HEK293 (cell line): ENCODE results near the gene EEIG2.
A peak's percentile ranks its signal among the peaks of the same experiment; 100 is the strongest.

Source experiments
- CTCF ChIA-PET: fragments of 350-600 bp; formaldehyde crosslinking; extraction: SDS; loops from one replicate; lab custom pipeline; 2021; ENCODE audit warnings: antibody characterized with exemption; lab: Yijun Ruan, JAX
- POLR2A ChIA-PET: fragments of 300-600 bp; formaldehyde crosslinking; extraction: SDS; loops from one replicate; lab custom pipeline; 2020; ENCODE audit warnings: antibody characterized with exemption, inconsistent platforms; lab: Yijun Ruan, JAX
- H3K27ac ChIP-seq: fragments of 200-500 bp; sonication (Bioruptor generic); 2 replicates; pipeline ENCODE4 v1.5.1; 2014; ENCODE audit warnings: low read depth, low read length, control low read depth, inconsistent platforms; ENCODE audit errors: extremely low read depth
- H3K36me3 ChIP-seq, 2 experiments: fragments of 200-500 bp in 1 of 2; sonication (Bioruptor generic) in 1 of 2; 1 replicate in 1 of 2; 2 replicates in 1 of 2; pipeline ENCODE4 v1.5.1; 2014 to 2017; ENCODE audit warnings: inconsistent platforms in 2 of 2, low read length in 2 of 2; ENCODE audit not compliant: control insufficient read depth in 2 of 2, insufficient read depth in 1 of 2
- H3K4me1 ChIP-seq: fragments of 200-500 bp; sonication (Bioruptor generic); 2 replicates; pipeline ENCODE4 v1.5.1; 2014; ENCODE audit warnings: mild to moderate bottlenecking, low read length, inconsistent platforms; ENCODE audit not compliant: control insufficient read depth, insufficient read depth
- H3K4me3 ChIP-seq: 2 replicates; pipeline ENCODE4 v1.5.1; 2011; ENCODE audit warnings: low read depth, mild to moderate bottlenecking, control low read depth, low read length, moderate library complexity
- H3K9me3 ChIP-seq: fragments of 200-500 bp; sonication (Bioruptor generic); 2 replicates; pipeline ENCODE4 v1.5.1; 2014; ENCODE audit warnings: low read depth, low read length, inconsistent platforms; ENCODE audit not compliant: control insufficient read depth, insufficient read depth
- BCL6B ChIP-seq: fragments of 450-650 bp; formaldehyde crosslinking; IDR thresholded peaks from 2 replicates; pipeline ENCODE4 v1.5.1; 2017; ENCODE audit warnings: missing biosample characterization, missing genetic modification characterization
- GLIS1 ChIP-seq: fragments of 450-650 bp; formaldehyde crosslinking; IDR thresholded peaks from 2 replicates; pipeline ENCODE4 v1.5.1; 2016; ENCODE audit warnings: missing biosample characterization, missing genetic modification characterization
- GLIS2 ChIP-seq: fragments of 450-650 bp; formaldehyde crosslinking; IDR thresholded peaks from 2 replicates; pipeline ENCODE4 v1.5.1; 2016; ENCODE audit warnings: missing biosample characterization, missing genetic modification characterization
- KLF1 ChIP-seq: fragments of 450-650 bp; formaldehyde crosslinking; IDR thresholded peaks from 2 replicates; pipeline ENCODE4 v1.5.1; 2016; ENCODE audit warnings: missing biosample characterization, missing genetic modification characterization
- PRDM10 ChIP-seq: fragments of 450-650 bp; formaldehyde crosslinking; IDR thresholded peaks from 2 replicates; pipeline ENCODE4 v1.5.1; 2016; ENCODE audit warnings: missing biosample characterization, missing genetic modification characterization
- SCRT2 ChIP-seq: fragments of 450-650 bp; formaldehyde crosslinking; IDR thresholded peaks from 2 replicates; pipeline ENCODE4 v1.5.1; 2016; ENCODE audit warnings: missing biosample characterization, missing genetic modification characterization
- SP2 ChIP-seq: fragments of 450-650 bp; formaldehyde crosslinking; IDR thresholded peaks from 2 replicates; pipeline ENCODE4 v1.5.1; 2016; ENCODE audit warnings: missing biosample characterization, missing genetic modification characterization
- SP3 ChIP-seq: fragments of 450-650 bp; formaldehyde crosslinking; IDR thresholded peaks from 2 replicates; pipeline ENCODE4 v1.5.1; 2016; ENCODE audit warnings: missing biosample characterization, missing genetic modification characterization
- ZBTB17 ChIP-seq: fragments of 450-650 bp; formaldehyde crosslinking; IDR thresholded peaks from 2 replicates; pipeline ENCODE4 v1.5.1; 2016; ENCODE audit warnings: missing biosample characterization, missing genetic modification characterization
- ZBTB48 ChIP-seq: fragments of 450-650 bp; formaldehyde crosslinking; IDR thresholded peaks from 2 replicates; pipeline ENCODE4 v1.5.1; 2016; ENCODE audit warnings: missing biosample characterization, missing genetic modification characterization
- ZBTB8A ChIP-seq: fragments of 450-650 bp; formaldehyde crosslinking; IDR thresholded peaks from 2 replicates; pipeline ENCODE4 v1.5.1; 2016; ENCODE audit warnings: missing biosample characterization, missing genetic modification characterization
- ZNF10 ChIP-seq: fragments of 450-650 bp; formaldehyde crosslinking; IDR thresholded peaks from 2 replicates; pipeline ENCODE4 v1.5.1; 2017; ENCODE audit warnings: missing biosample characterization, missing genetic modification characterization
- ZNF292 ChIP-seq: fragments of 450-650 bp; formaldehyde crosslinking; IDR thresholded peaks from 2 replicates; pipeline ENCODE4 v1.5.1; 2016; ENCODE audit warnings: low read depth, missing biosample characterization, missing genetic modification characterization, borderline replicate concordance
- ZNF335 ChIP-seq: fragments of 450-650 bp; formaldehyde crosslinking; conservative IDR thresholded peaks from 2 replicates; pipeline ENCODE4 v1.5.1; 2016; ENCODE audit warnings: missing biosample characterization, missing genetic modification characterization
- ZNF341 ChIP-seq: fragments of 450-650 bp; formaldehyde crosslinking; IDR thresholded peaks from 2 replicates; pipeline ENCODE4; 2016; ENCODE audit warnings: low read depth, missing biosample characterization, missing genetic modification characterization
- ZNF366 ChIP-seq: fragments of 450-650 bp; formaldehyde crosslinking; conservative IDR thresholded peaks from 2 replicates; pipeline ENCODE4 v1.5.1; 2016; ENCODE audit warnings: missing biosample characterization, missing genetic modification characterization
- ZNF398 ChIP-seq: fragments of 450-650 bp; formaldehyde crosslinking; IDR thresholded peaks from 2 replicates; pipeline ENCODE4 v1.5.1; 2017; ENCODE audit warnings: missing biosample characterization, missing genetic modification characterization
- ZNF433 ChIP-seq: fragments of 450-650 bp; formaldehyde crosslinking; IDR thresholded peaks from 2 replicates; pipeline ENCODE4 v1.5.1; 2016; ENCODE audit warnings: missing biosample characterization, missing genetic modification characterization, low read depth
- ZNF629 ChIP-seq: fragments of 450-650 bp; formaldehyde crosslinking; IDR thresholded peaks from 2 replicates; pipeline ENCODE4 v1.5.1; 2017; ENCODE audit warnings: missing biosample characterization, missing genetic modification characterization
- ZNF692 ChIP-seq: fragments of 450-650 bp; formaldehyde crosslinking; IDR thresholded peaks from 2 replicates; pipeline ENCODE4 v1.5.1; 2016; ENCODE audit warnings: missing biosample characterization, missing genetic modification characterization
- ZNF791 ChIP-seq: fragments of 450-650 bp; formaldehyde crosslinking; IDR thresholded peaks from 2 replicates; pipeline ENCODE4 v1.5.1; 2016; ENCODE audit warnings: missing biosample characterization, missing genetic modification characterization
- ZSCAN30 ChIP-seq: fragments of 450-650 bp; IDR thresholded peaks from 2 replicates; pipeline ENCODE4 v1.5.1; 2018; ENCODE audit warnings: missing biosample characterization, mild to moderate bottlenecking, missing genetic modification characterization, moderate library complexity

The EEIG2 gene

GRCh38 chr1:108560874-108561459, 1.1 kb downstream of the EEIG2 start:
- Histone ChIP-seq H3K36me3 (no peaks in the 10 kb centered on the region), H3K4me3 (peak overlapping the region; percentile 54), H3K4me1 (peaks cover 7% of the 10 kb centered on the region), H3K27ac (no peak overlapping the region), H3K9me3 (no peaks in the 10 kb centered on the region)
- TF ChIP-seq BCL6B (tag by site-specific recombination), result no peak
- TF ChIP-seq ZNF341 (tag by site-specific recombination), result no peak
- peak; percentile 99 for TF ChIP-seq ZNF10
- TF ChIP-seq ZNF366 (tag by site-specific recombination), result 0 out of 2 replicates have a peak, but pooled peaks have one; percentile 17
- no peak for TF ChIP-seq ZNF433 (tag by site-specific recombination)
- TF ChIP-seq ZBTB17 (tag by site-specific recombination), result peak; percentile 84
- peak; percentile 31 for TF ChIP-seq ZBTB8A (tag by site-specific recombination)
- TF ChIP-seq ZNF335 (tag by site-specific recombination), result peak; percentile 29; the same call in 1 of the 2 replicates
- TF ChIP-seq GLIS2 (tag by site-specific recombination), result peak; percentile 27; the same call in 1 of the 2 replicates
- TF ChIP-seq ZNF692 (tag by site-specific recombination), result no peak
- TF ChIP-seq ZNF398 (tag by site-specific recombination), result no peak
- 0 out of 2 replicates have a peak, but pooled peaks have one; percentile 23 for TF ChIP-seq SP3 (tag by site-specific recombination)
- peak; percentile 99 for TF ChIP-seq PRDM10 (tag by site-specific recombination)
- peak; percentile 48; the same call in 1 of the 2 replicates for TF ChIP-seq GLIS1 (tag by site-specific recombination)
- peak; percentile 9; the same call in 1 of the 2 replicates for TF ChIP-seq ZBTB48 (tag by site-specific recombination)
- TF ChIP-seq ZNF629 (tag by site-specific recombination), result 0 out of 2 replicates have a peak, but pooled peaks have one; percentile 20
- TF ChIP-seq KLF1 (tag by site-specific recombination), result 0 out of 2 replicates have a peak, but pooled peaks have one; percentile 13
- no peak for TF ChIP-seq ZNF791
- peak; percentile 23; the same call in 1 of the 2 replicates for TF ChIP-seq ZSCAN30 (tag by site-specific recombination)
- 0 out of 2 replicates have a peak, but pooled peaks have one; percentile 11 for TF ChIP-seq SCRT2 (tag by site-specific recombination)
- TF ChIP-seq SP2 (tag by site-specific recombination), result peak; percentile 44
- no peak for TF ChIP-seq ZNF292 (tag by site-specific recombination)
- CTCF ChIA-PET, result interaction anchor here (0.6 to 5.6 kb wide), 21 partner anchors 9 to 1589 kb away, joined by 3 to 32 read pairs (median 4); partner anchors contain the start of gene SLC6A17
- POLR2A ChIA-PET, result interaction anchor here (0.7 to 2.9 kb wide), 4 partner anchors 22 to 360 kb away, joined by 3 to 15 read pairs (median 4); partner anchors contain the start of gene PRPF38B
